HEK293 (cell line): ENCODE data around the gene RUNX1.

Experiments used
- CTCF ChIA-PET: fragments of 350-600 bp; formaldehyde crosslinking; extraction: SDS; loops from one replicate; lab custom pipeline; 2021; ENCODE audit warnings: antibody characterized with exemption; lab: Yijun Ruan, JAX
- POLR2A ChIA-PET: fragments of 300-600 bp; formaldehyde crosslinking; extraction: SDS; loops from one replicate; lab custom pipeline; 2020; ENCODE audit warnings: antibody characterized with exemption, inconsistent platforms; lab: Yijun Ruan, JAX
- H3K27ac ChIP-seq: fragments of 200-500 bp; sonication (Bioruptor generic); 2 replicates; pipeline ENCODE4 v1.5.1; 2014; ENCODE audit warnings: low read depth, low read length, control low read depth, inconsistent platforms; ENCODE audit errors: extremely low read depth
- H3K36me3 ChIP-seq, 2 experiments: fragments of 200-500 bp in 1 of 2; sonication (Bioruptor generic) in 1 of 2; 1 replicate in 1 of 2; 2 replicates in 1 of 2; pipeline ENCODE4 v1.5.1; 2014 to 2017; ENCODE audit warnings: inconsistent platforms in 2 of 2, low read length in 2 of 2; ENCODE audit not compliant: control insufficient read depth in 2 of 2, insufficient read depth in 1 of 2
- H3K4me1 ChIP-seq: fragments of 200-500 bp; sonication (Bioruptor generic); 2 replicates; pipeline ENCODE4 v1.5.1; 2014; ENCODE audit warnings: mild to moderate bottlenecking, low read length, inconsistent platforms; ENCODE audit not compliant: control insufficient read depth, insufficient read depth
- H3K4me3 ChIP-seq: 2 replicates; pipeline ENCODE4 v1.5.1; 2011; ENCODE audit warnings: low read depth, mild to moderate bottlenecking, control low read depth, low read length, moderate library complexity
- H3K9me3 ChIP-seq: fragments of 200-500 bp; sonication (Bioruptor generic); 2 replicates; pipeline ENCODE4 v1.5.1; 2014; ENCODE audit warnings: low read depth, low read length, inconsistent platforms; ENCODE audit not compliant: control insufficient read depth, insufficient read depth
- HOXC10 ChIP-seq: sonication (generic); formaldehyde crosslinking; IDR thresholded peaks from 2 replicates; pipeline ENCODE4 v1.8.1; 2023; ENCODE audit warnings: mild to moderate bottlenecking, missing genetic modification reagents
- OVOL3 ChIP-seq: fragments of 450-650 bp; formaldehyde crosslinking; IDR thresholded peaks from 2 replicates; pipeline ENCODE4 v1.5.1; 2016; ENCODE audit warnings: missing biosample characterization, missing genetic modification characterization
- SCRT2 ChIP-seq: fragments of 450-650 bp; formaldehyde crosslinking; IDR thresholded peaks from 2 replicates; pipeline ENCODE4 v1.5.1; 2016; ENCODE audit warnings: missing biosample characterization, missing genetic modification characterization
- SP2 ChIP-seq: fragments of 450-650 bp; formaldehyde crosslinking; IDR thresholded peaks from 2 replicates; pipeline ENCODE4 v1.5.1; 2016; ENCODE audit warnings: missing biosample characterization, missing genetic modification characterization
- WT1 ChIP-seq: fragments of 450-650 bp; formaldehyde crosslinking; IDR thresholded peaks from 2 replicates; pipeline ENCODE4 v1.5.1; 2016; ENCODE audit warnings: missing biosample characterization, missing genetic modification characterization
- ZBTB1 ChIP-seq: fragments of 450-650 bp; formaldehyde crosslinking; IDR thresholded peaks from 2 replicates; pipeline ENCODE4 v1.5.1; 2016; ENCODE audit warnings: missing biosample characterization, missing genetic modification characterization
- ZNF138 ChIP-seq: fragments of 450-650 bp; formaldehyde crosslinking; IDR thresholded peaks from 2 replicates; pipeline ENCODE4 v1.5.1; 2016; ENCODE audit warnings: missing biosample characterization, missing genetic modification characterization, borderline replicate concordance
- ZNF16 ChIP-seq: fragments of 450-650 bp; formaldehyde crosslinking; IDR thresholded peaks from 2 replicates; pipeline ENCODE4 v1.5.1; 2016; ENCODE audit warnings: low read depth, missing biosample characterization, missing genetic modification characterization
- ZNF23 ChIP-seq: fragments of 450-650 bp; formaldehyde crosslinking; IDR thresholded peaks from 2 replicates; pipeline ENCODE4 v1.5.1; 2016; ENCODE audit warnings: missing biosample characterization, missing genetic modification characterization, borderline replicate concordance
- ZNF239 ChIP-seq: fragments of 450-650 bp; formaldehyde crosslinking; IDR thresholded peaks from 2 replicates; pipeline ENCODE4 v1.5.1; 2016; ENCODE audit warnings: missing biosample characterization, missing genetic modification characterization
- ZNF266 ChIP-seq: fragments of 450-650 bp; formaldehyde crosslinking; IDR thresholded peaks from 2 replicates; pipeline ENCODE4 v1.5.1; 2016; ENCODE audit warnings: missing biosample characterization, missing genetic modification characterization, low read depth
- ZNF37A ChIP-seq: fragments of 450-650 bp; IDR thresholded peaks from 2 replicates; pipeline ENCODE4 v1.5.1; 2018; ENCODE audit warnings: missing biosample characterization, missing genetic modification characterization
- ZNF404 ChIP-seq: fragments of 450-650 bp; formaldehyde crosslinking; IDR thresholded peaks from 2 replicates; pipeline ENCODE4 v1.5.1; 2017; ENCODE audit warnings: missing biosample characterization, missing genetic modification characterization
- ZNF433 ChIP-seq: fragments of 450-650 bp; formaldehyde crosslinking; IDR thresholded peaks from 2 replicates; pipeline ENCODE4 v1.5.1; 2016; ENCODE audit warnings: missing biosample characterization, missing genetic modification characterization, low read depth
- ZNF585B ChIP-seq: fragments of 450-650 bp; formaldehyde crosslinking; IDR thresholded peaks from 2 replicates; pipeline ENCODE4 v1.5.1; 2016; ENCODE audit warnings: missing biosample characterization, missing genetic modification characterization
- ZNF621 ChIP-seq: fragments of 450-650 bp; formaldehyde crosslinking; IDR thresholded peaks from 2 replicates; pipeline ENCODE4 v1.5.1; 2017; ENCODE audit warnings: missing biosample characterization, missing genetic modification characterization
- ZNF654 ChIP-seq: fragments of 450-650 bp; formaldehyde crosslinking; IDR thresholded peaks from 2 replicates; pipeline ENCODE4 v1.5.1; 2016; ENCODE audit warnings: low read depth, missing biosample characterization, missing genetic modification characterization
- ZNF704 ChIP-seq: fragments of 450-650 bp; formaldehyde crosslinking; IDR thresholded peaks from 2 replicates; pipeline ENCODE4 v1.5.1; 2016; ENCODE audit warnings: missing biosample characterization, missing genetic modification characterization
- ZNF76 ChIP-seq: fragments of 450-650 bp; formaldehyde crosslinking; IDR thresholded peaks from 2 replicates; pipeline ENCODE4; 2016; ENCODE audit warnings: low read depth, missing biosample characterization, missing genetic modification characterization, borderline replicate concordance
- ZSCAN23 ChIP-seq: fragments of 450-650 bp; formaldehyde crosslinking; IDR thresholded peaks from 2 replicates; pipeline ENCODE4 v1.5.1; 2016; ENCODE audit warnings: missing biosample characterization, missing genetic modification characterization
- ZXDB ChIP-seq: fragments of 450-650 bp; formaldehyde crosslinking; IDR thresholded peaks from 2 replicates; pipeline ENCODE4 v1.5.1; 2016; ENCODE audit warnings: missing biosample characterization, missing genetic modification characterization
- TF ChIP-seq, protein P1 (sequence below): fragments of 450-650 bp; formaldehyde crosslinking; IDR thresholded peaks from 2 replicates; pipeline ENCODE4 v1.5.1; 2017; ENCODE audit warnings: missing biosample characterization, missing genetic modification characterization
- TF ChIP-seq, protein P2 (sequence below): fragments of 450-650 bp; formaldehyde crosslinking; IDR thresholded peaks from 2 replicates; pipeline ENCODE4 v1.5.1; 2017; ENCODE audit warnings: missing biosample characterization, missing genetic modification characterization
- TF ChIP-seq, protein P3 (sequence below): fragments of 450-650 bp; formaldehyde crosslinking; IDR thresholded peaks from 2 replicates; pipeline ENCODE4 v1.5.0; 2017; ENCODE audit warnings: missing biosample characterization, missing genetic modification characterization, borderline replicate concordance

Gene RUNX1

DNA sequence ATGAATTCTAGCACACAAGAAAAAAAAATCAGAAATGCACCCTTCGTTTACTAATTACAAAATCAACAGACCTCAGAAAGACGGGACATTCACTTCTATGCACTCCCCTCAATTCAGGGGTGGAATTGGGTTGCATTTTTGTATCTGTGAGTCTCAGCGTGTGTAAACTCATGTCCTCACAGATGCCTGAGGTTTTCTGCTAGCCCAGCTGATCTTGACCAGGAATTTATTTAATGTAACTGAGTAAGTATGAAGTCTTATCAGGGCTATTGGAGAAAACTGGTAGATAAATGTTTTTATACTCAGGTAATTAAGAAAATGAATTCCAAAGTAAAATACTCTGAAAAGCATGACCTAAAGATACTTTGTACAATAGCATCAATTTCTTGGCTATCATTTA lies 167.7 kb downstream of the RUNX1 start:
- Histone ChIP-seq H3K4me1 (peaks cover 15% of the 10 kb centered on the region; the same call in 1 of the 2 replicates), H3K9me3 (no peaks in the 10 kb centered on the region), H3K36me3 (peaks cover 10 to 20% of the 10 kb centered on the region in 2 experiments), H3K27ac (no peak overlapping the region), H3K4me3 (no peak overlapping the region)
- TF ChIP-seq ZNF23 = no peak
- no peak for TF ChIP-seq ZNF266 (tag by site-specific recombination)
- TF ChIP-seq, protein P1, sequence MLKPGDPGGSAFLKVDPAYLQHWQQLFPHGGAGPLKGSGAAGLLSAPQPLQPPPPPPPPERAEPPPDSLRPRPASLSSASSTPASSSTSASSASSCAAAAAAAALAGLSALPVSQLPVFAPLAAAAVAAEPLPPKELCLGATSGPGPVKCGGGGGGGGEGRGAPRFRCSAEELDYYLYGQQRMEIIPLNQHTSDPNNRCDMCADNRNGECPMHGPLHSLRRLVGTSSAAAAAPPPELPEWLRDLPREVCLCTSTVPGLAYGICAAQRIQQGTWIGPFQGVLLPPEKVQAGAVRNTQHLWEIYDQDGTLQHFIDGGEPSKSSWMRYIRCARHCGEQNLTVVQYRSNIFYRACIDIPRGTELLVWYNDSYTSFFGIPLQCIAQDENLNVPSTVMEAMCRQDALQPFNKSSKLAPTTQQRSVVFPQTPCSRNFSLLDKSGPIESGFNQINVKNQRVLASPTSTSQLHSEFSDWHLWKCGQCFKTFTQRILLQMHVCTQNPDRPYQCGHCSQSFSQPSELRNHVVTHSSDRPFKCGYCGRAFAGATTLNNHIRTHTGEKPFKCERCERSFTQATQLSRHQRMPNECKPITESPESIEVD (tag by site-specific recombination) = peak; percentile 37; the same call in 1 of the 2 replicates
- POLR2A ChIA-PET = interaction anchor here (0.6 kb wide), 1 partner anchor 12 kb away, joined by 3 read pairs; no protein-coding TSS in a partner anchor
- CTCF ChIA-PET = interaction anchor here (0.7 to 2.9 kb wide), 2 partner anchors 70 to 136 kb away, joined by 3 to 13 read pairs; no protein-coding TSS in a partner anchor

GRCh38 chr21:34880401-34880800 lies 168.7 kb downstream of the RUNX1 start:
- no peak overlapping the region for H3K27ac ChIP-seq
- peaks cover 15% of the 10 kb centered on the region; the same call in 1 of the 2 replicates for H3K4me1 ChIP-seq
- POLR2A ChIA-PET = interaction anchor here (1.1 kb wide), 1 partner anchor 8 kb away, joined by 3 read pairs; no protein-coding TSS in a partner anchor
- no peak for TF ChIP-seq ZNF138 (tag by site-specific recombination)
- no peak for TF ChIP-seq ZNF266 (tag by site-specific recombination)
- no peak for TF ChIP-seq SP2 (tag by site-specific recombination)
- TF ChIP-seq ZBTB1 (tag by site-specific recombination) = no peak
- TF ChIP-seq, protein P1 (tag by site-specific recombination) = no peak
- no peak for TF ChIP-seq WT1 (tag by site-specific recombination)
- no peak for TF ChIP-seq ZNF239 (tag by site-specific recombination)
- TF ChIP-seq ZNF585B (tag by site-specific recombination) = no peak
- no peak for TF ChIP-seq ZNF621
- TF ChIP-seq ZNF404 (tag by site-specific recombination) = no peak
- no peak for TF ChIP-seq ZNF704 (tag by site-specific recombination)
- CTCF ChIA-PET = interaction anchor here (0.7 to 2.9 kb wide), 4 partner anchors 9 to 188 kb away, joined by 3 to 13 read pairs (median 4); no protein-coding TSS in a partner anchor
- peaks cover 10 to 20% of the 10 kb centered on the region in 2 experiments for H3K36me3 ChIP-seq
- H3K4me3 ChIP-seq = no peak overlapping the region
- H3K9me3 ChIP-seq = no peaks in the 10 kb centered on the region

GRCh38 chr21:34878940-34879339 lies 170.2 kb downstream of the RUNX1 start:
- Histone ChIP-seq H3K4me3 (no peak overlapping the region), H3K27ac (no peak overlapping the region), H3K9me3 (no peaks in the 10 kb centered on the region), H3K36me3 (peaks cover 10 to 20% of the 10 kb centered on the region in 2 experiments), H3K4me1 (peaks cover 11% of the 10 kb centered on the region; the same call in 1 of the 2 replicates)
- POLR2A ChIA-PET = interaction anchor here (0.8 to 3.3 kb wide), 2 partner anchors 9 to 25 kb away, joined by 7 to 16 read pairs; no protein-coding TSS in a partner anchor
- CTCF ChIA-PET = interaction anchor here (0.6 kb wide), 1 partner anchor 14 kb away, joined by 4 read pairs; no protein-coding TSS in a partner anchor
- TF ChIP-seq ZSCAN23 (no peak), ZNF433 (no peak), SCRT2 (tag by site-specific recombination) (no peak), ZNF76 (tag by site-specific recombination) (no peak), ZNF654 (tag by site-specific recombination) (no peak), OVOL3 (tag by site-specific recombination) (no peak), ZNF37A (tag by site-specific recombination) (no peak), HOXC10 (CRISPR knock-in tag) (no peak), ZXDB (tag by site-specific recombination) (no peak), ZNF16 (no peak)
- TF ChIP-seq, protein P2, sequence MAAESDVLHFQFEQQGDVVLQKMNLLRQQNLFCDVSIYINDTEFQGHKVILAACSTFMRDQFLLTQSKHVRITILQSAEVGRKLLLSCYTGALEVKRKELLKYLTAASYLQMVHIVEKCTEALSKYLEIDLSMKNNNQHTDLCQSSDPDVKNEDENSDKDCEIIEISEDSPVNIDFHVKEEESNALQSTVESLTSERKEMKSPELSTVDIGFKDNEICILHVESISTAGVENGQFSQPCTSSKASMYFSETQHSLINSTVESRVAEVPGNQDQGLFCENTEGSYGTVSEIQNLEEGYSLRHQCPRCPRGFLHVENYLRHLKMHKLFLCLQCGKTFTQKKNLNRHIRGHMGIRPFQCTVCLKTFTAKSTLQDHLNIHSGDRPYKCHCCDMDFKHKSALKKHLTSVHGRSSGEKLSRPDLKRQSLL (tag by site-specific recombination) = no peak
- TF ChIP-seq, protein P3, sequence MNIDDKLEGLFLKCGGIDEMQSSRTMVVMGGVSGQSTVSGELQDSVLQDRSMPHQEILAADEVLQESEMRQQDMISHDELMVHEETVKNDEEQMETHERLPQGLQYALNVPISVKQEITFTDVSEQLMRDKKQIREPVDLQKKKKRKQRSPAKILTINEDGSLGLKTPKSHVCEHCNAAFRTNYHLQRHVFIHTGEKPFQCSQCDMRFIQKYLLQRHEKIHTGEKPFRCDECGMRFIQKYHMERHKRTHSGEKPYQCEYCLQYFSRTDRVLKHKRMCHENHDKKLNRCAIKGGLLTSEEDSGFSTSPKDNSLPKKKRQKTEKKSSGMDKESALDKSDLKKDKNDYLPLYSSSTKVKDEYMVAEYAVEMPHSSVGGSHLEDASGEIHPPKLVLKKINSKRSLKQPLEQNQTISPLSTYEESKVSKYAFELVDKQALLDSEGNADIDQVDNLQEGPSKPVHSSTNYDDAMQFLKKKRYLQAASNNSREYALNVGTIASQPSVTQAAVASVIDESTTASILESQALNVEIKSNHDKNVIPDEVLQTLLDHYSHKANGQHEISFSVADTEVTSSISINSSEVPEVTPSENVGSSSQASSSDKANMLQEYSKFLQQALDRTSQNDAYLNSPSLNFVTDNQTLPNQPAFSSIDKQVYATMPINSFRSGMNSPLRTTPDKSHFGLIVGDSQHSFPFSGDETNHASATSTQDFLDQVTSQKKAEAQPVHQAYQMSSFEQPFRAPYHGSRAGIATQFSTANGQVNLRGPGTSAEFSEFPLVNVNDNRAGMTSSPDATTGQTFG (tag by site-specific recombination) = no peak
